ENCODE measurements around the gene SMIM35.

- TF ChIP-seq EZH2 (IDR thresholded peaks at IDR 0.05) (no peak), POLR2AphosphoS5 (IDR thresholded peaks at IDR 0.05; ENCODE audit: borderline replicate concordance, low read depth, low read length) (no peak)
Observed at GRCh38 chr11:118049771-118050170, 37.0 kb downstream of the SMIM35 start.
